ENCODE measurements around the gene TSEN2.
"Not testable (repeated sequence)": the region's sequence is repeated elsewhere in the genome, so short reads cannot be mapped to it uniquely, and the experiment has no call there.

The TSEN2 gene

DNA sequence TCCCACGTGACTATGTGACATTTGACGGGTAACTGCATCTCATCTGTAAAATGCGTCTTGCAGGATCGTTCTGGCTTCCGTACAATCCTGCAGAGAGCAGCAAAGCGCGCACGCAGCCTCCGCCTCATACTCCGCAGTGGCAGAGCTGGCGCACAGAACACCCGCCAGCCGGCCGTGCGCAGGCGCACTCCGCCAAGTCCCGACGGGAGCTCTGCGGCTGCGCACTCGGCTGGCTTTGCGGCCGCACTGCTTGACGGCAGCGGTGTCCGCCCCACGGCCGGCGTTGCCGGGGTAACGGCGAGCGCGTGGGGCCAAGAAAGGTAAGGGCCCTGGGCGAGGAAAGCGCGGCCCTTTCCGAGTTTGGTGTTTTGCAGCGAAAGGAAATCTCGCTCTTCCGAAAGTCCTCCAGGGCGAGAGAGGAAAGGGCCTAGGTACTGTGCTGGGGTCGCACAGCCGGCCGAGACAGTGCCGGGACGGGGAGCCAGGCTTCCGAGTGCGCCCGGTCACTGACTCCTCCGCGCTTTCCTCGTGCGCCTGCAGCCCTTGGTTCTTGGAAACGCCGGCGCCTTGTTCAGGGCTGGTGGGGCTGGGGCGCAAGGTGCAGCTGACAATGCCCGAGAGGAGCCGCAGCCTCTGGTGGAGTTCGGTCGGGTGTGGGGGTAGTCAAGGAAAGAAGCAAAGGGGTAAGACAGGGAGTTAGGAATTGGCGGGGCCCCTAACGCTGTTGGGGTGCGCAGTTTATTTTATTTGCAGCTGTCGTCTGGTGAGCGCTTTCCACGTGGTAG is at the start of gene TSEN2:
TSEN2 (plus strand) TSS at position 283 of the 785 bp plus-strand sequence. CDS start 5,321 bp downstream, outside the sequence.
- DNase-seq: peak; percentile 45 to 94 (median 84)

- DNase-seq: peak in 3 of 56 donors; percentile 7 to 12 (median 7)
Measured at GRCh38 chr3:12436514-12437220, 47.6 kb upstream of the TSEN2 start.

DNA sequence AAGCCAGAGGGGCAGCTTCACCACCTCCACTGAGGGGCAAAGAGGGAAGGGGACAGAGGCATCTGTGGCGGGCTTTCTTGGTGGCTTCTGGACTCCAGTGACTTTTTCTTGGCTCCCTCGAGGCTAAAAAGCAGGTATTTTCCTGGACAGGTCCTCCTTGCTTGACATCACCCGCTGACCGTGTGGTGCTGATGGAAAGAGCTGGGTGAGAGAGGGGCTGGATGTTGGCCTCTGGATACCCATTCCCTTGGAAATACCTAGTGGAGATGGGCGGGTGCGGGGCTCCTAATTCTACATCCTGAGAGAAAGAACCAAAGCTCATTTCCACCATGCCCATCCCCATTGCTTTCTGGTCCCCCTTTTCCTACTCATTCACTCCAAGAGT is 47.1 kb upstream of the TSEN2 start:
- no peak for DNase-seq

GRCh38 chr3:12437861-12438260 is 46.4 kb upstream of the TSEN2 start:
- no peak for DNase-seq

- no peak for DNase-seq
Measured at GRCh38 chr3:12438318-12438717, 46.0 kb upstream of the TSEN2 start.

GRCh38 chr3:12439161-12439940 is 44.9 kb upstream of the TSEN2 start:
- DNase-seq: no peak

GRCh38 chr3:12440927-12441714 is 43.2 kb upstream of the TSEN2 start:
- peak in 1 of 56 donors; percentile 31 for DNase-seq

DNA sequence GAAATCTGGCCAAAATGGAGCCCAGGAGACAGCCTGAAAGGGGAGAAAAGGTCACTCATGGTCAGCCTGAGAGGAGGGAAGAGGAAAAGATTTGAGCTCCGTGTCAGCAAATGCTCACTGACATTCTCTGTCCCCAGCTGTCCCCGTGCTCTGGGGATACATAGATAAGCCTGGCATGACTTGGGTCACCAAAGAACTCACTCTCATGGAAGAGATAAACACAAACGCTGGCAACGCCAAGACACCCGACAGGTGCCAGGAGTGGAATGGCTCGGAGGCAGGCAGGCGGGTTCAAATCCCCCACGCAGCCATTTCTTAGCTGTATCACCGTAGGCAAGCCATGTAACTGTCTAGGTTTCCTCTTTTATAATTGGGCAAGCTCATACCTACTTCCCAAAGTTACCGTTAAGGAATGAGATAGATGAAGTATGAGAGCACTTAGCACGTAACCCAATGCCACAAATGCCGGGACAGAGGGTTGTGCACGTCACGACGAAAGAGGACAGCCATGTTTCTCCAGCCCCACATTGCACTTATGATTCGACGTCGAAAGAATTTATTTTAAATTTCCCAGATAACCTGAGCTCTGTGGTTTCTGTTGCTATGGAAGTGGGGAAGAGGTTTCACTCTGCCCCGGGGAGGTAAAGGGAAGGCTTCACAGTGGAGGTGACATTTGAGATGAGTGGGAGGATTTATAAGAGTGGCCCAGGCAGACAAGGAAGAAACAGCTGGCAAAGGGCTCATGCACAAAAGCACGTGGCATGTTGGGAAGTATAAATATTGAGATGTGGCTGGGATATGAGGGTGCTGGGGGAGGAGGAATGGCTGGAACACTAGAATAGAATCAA is 41.4 kb upstream of the TSEN2 start:
- no peak for DNase-seq

DNA sequence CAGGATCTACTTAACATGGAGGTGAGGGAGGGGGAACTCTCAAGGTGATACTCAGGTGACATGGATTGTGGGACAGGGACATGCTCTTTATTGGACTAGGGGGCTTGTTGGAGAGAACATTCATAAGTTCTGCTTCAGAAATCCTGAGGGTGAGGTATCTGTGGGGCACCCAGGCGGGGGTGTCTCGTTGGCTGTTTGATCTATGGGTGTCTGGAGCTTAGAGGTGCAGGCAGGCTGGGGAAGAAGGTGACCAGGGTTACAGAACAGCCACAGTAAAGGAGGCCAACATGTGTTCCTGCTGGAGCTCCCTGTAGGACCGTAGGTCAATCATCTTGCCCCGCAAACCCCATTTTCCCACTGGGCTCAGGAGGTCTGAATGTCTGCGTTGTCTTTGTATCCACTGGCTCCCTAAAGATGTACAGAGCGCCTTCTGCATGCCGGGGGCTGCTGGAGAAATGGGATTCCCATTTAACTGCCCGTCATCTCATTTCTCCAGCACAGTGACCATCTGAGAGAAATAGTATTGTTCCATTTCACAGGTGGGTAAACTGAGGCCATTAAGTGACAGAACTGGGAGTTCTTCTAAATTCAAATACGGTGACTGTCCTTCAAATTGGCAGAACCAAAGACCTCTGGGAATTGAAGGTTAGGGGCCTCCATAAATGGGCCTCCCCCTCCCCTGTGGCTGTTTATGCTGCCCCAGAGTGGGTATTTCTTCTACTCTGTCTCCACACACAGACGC is 40.3 kb upstream of the TSEN2 start:
- no peak for DNase-seq

DNA sequence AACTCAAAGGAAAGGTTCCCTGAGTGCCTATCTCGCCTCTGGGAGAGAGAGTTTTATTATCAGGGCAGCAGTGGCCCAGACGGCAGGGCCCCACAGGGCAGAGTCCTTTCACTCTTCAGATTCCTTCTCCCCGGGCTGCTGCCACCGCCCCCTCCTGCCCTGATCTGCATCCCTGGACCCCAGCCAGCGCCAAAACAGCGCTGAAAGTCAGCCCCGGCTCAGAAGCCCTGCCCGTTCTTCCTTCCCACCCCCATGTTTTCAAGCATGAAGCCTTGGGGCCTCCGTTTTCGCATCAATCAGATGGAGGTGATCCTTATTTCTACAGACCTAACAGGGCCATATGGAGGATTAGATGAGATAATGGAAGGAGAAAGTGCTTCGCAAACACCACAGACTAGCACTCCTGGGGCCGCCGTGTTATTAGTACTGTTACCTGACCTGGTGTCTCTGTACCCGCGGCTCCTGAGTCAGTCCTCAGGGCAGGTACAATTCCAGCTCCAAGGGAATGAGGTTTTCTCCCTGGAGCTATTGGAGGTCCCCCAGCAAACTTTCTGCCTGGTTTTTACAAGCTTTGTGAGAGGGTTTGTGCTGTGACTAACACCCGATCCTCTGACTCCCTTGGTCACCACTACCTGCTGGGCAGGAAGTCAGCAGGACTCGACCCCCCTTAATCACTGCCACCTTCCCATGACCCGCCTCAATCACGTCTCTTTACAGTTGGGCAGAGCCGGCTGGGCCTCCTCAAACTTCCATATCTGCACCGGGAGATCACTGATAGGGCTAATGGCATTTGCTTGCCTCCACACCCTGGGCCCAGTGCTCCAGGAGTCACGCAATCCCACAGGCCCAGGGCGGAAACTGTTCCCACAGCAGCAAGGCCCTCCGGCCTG is 39.5 kb upstream of the TSEN2 start:
- no peak for DNase-seq

DNA sequence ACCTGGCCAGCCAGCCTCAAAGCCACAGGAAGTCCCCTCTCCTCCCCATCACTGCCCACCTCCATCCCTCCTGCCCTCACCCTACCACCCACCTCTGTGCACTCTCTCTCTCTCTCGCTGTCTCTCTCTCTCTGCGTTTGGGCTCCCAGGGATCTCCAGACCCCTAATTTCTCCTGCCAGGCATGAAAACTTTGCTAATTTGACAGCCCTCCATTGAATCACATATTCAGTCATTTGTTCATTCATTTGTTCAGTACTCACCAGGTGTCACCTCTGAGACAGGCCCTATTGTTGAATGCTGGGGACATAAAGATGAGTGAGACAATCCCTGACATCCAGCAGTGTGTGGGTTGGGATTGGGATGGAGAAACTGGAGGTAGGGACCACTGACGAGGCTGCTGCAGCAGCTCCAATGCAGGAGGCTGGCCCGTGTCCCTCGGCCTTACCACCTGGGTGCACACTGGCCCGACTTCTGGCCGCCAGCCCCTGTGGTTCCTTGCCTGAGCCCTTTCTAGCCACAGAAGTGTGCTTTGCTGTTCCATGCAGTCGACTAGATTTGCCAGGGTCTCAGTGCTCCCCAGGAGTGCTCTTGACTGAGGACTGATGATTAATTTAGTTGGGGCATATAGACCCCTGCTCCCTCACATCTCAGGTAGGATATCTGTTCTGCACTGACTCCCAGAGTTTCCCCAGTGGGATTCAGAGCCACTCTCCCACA is 38.6 kb upstream of the TSEN2 start:
- DNase-seq: no peak

GRCh38 chr3:12446298-12446697 is 38.0 kb upstream of the TSEN2 start:
- DNase-seq: no peak

DNA sequence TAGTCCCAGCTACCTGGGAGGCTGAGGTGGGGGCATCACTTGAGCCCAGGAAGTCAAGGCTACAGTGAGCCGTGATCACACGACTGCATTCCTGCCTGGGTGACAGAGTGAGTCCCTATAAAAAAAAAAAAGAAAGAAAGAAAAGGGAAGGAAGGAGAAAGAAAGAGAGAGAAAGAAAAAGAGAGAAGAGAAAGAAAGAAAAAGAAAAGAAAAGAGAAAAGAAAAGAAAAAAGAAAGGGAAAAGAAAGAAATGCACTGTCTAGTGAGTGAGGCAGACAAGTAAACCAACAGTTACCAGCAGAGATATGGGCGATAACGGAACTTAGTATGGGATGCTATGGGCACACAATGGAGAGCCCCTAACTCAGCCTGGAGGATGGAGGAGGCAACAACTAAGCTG is 37.2 kb upstream of the TSEN2 start:
- no peak for DNase-seq

DNA sequence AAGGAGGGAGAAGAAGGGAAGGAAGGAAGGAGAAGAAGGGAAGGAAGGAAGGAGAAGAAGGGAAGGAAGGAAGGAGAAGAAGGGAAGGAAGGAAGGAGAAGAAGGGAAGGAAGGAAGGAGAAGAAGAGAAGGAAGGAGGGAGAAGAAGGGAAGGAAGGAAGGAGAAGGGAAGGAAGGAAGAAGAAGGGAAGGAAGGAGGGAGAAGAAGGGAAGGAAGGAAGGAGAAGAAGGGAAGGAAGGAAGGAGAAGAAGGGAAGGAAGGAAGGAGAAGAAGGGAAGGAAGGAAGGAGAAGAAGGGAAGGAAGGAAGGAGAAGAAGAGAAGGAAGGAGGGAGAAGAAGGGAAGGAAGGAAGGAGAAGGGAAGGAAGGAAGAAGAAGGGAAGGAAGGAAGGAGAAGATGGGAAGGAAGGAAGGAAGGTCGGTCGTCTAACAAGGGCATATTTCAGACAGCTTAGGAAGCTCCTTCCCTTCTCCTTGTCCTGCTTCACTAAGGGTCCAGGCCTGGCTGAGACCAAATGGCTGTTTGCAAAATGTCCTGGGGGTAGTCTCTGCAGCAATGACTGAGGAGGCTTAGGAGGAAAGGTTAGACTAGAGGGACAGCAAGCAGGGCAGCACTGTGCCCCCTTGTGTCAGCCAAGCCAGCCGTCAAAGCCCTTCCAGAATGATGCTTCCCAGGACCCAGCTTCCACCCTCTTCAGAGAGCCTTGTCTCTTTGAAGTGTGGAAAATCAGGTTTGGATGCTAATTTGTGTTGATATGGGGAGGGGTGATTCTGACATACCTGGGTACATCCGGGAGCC is 35.7 kb upstream of the TSEN2 start:
- DNase-seq: not testable (repeated sequence)

- DNase-seq: no peak
Measured at GRCh38 chr3:12449889-12450682, 34.2 kb upstream of the TSEN2 start.

DNA sequence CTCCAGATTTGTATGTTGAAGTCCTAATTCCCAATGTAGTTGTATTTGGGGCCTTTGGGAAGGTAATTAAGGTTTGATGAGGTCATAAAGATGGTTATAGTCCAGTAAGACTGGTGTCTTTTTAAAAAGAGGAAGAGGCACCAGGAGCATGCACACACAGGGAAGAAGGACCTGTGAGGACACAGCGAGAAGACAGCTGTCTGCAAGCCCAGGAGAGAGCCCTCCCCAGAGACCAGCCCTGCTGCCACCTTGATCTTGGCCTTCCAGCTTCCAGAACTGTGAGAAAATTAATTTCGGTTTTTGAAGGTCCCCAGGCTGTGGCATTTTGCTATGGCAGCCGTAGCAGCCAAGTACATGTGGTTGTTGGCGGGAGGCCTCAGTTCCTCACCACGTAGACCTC is 32.8 kb upstream of the TSEN2 start:
- no peak for DNase-seq
